Stimulated activated CD4-positive, alpha-beta T cell treated with anti-CD3 and anti-CD28 coated beads, Interleukin-15, amount 100 ng/mL, for 24 hours (primary cell): ENCODE data around the gene RGS3.
A peak's percentile ranks its signal among the peaks of the same experiment; 100 is the strongest.
"Not testable (repeated sequence)": the region's sequence is repeated elsewhere in the genome, so short reads cannot be mapped to it uniquely, and the experiment has no call there.

Source experiments
- DNase-seq: peaks from one replicate; pipeline ENCODE4 v3.0.0-alpha.2; 2020

The RGS3 gene

GRCh38 chr9:113624721-113625120 is 161.2 kb downstream of the RGS3 start:
- DNase-seq, result no peak

DNA sequence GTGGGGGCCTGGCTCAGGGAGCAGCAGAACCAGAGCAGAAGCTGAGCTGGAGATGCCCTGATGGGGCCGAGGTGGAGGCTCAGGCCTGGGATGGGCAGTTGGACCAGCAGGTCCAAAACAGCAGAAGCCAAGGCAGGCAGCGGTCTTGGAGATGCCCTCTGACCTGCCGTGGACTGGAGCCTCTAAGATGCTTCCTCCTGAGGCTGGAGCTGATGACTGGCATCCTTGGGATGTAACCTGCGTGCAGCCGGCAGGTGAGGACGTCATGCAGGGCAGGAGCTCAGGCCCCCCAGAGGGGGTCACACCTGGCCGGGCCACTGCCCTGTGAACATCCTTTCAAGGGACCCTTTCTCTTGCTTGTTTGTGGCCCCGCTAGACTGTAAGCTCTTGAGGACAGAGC is 162.0 kb downstream of the RGS3 start:
- DNase-seq, result no peak

- DNase-seq, result no peak
Measured at GRCh38 chr9:113626735-113627495, 163.4 kb downstream of the RGS3 start.

DNA sequence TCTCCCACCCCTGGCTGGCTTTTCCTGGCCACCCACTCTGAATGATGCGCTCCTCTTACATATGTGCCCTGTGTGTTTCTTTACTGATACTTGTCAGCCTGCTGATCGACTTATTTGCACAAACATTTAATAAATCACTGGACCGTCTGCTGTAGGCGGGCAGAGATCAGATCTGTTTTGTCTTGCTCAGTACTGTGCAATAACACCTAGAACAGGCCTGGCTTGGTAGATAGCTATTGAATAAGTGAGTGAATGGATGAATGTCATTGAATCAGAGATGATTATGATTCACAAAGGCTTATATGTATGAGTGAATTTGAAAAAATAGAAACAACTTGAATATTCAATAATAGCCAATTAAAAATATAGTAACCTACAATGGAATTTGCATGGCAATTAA is 165.1 kb downstream of the RGS3 start:
- DNase-seq, result no peak

GRCh38 chr9:113630386-113631136 is 167.0 kb downstream of the RGS3 start:
- DNase-seq, result no peak

GRCh38 chr9:113631137-113631765 is 167.7 kb downstream of the RGS3 start:
- DNase-seq, result no peak

- no peak for DNase-seq
Measured at GRCh38 chr9:113631871-113632665, 168.5 kb downstream of the RGS3 start.

DNA sequence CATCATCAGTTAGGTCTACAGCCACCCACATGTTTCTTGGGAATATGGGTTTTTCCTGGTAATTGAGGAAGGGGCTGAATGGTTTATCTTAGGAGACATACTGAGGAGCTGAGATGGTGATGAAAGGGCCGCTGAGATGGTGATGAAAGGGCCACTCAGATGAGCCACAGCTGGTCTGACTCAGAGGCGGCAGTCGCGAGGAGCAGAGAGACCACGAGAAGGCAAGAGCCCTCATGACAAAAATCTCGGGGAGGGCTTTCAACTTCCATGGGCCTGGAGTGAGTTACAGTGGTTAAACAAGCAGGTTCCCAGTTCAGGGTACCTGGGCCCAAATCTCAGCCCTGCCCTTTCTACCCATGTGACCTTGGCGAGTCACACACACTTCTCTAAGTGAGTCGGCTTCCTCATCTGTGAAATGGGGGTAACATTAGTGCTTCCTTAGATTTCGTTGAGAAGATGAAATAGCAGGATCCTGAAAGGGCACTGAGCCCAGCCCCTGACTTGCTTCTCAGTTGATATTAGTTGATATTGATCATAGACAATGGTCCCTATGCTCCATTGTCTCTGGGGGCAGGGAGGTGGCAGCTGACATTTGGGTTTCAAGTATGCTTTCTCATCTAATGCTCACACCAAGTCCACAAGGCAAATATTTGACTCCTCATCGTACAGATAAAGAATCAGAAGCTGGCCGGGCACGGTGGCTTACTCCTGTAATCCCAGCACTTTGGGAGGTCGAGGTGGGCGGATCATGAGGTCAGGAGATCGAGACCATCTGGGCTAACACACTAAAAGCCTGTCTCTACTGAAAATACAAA is 169.5 kb downstream of the RGS3 start:
- peak; percentile 34 for DNase-seq

DNA sequence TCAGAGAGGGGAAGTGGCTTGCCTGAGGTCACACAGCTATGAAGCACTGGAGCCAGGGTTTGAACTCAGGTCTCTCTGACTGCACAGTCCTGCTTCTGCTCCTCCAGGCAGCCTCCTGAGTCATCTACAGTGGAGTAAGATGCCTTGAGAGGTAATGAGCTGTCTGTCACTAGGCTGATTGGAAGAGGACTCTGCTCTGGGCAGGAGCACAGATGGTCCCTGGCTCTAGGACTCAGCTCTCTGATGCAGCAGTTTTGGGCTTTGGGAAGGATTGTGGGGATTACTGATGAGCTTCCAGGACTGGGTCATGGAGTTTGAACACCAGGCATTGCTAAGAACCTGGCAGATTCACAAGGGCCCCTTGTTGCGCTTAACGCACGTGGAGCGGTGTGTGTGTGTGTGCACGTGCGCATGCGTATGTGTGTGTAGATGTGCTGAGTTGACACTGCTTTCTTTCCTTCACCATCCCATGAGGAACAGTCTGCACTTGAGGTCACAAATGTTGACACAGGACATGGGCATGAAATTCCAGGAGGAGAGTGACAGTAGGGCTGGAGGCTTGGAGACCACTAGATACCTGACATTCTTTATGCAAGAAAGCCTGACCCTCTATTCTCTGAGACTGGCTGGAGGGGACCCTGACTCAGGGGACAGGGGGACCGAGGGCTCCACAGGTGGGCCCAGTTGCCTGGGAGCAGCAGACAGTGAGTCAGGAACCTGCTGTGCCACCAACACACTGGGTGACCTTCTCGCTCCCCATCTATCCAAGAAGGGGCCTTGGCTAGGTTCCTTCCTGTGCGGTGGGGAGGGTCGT is 170.5 kb downstream of the RGS3 start:
- DNase-seq, result no peak

DNA sequence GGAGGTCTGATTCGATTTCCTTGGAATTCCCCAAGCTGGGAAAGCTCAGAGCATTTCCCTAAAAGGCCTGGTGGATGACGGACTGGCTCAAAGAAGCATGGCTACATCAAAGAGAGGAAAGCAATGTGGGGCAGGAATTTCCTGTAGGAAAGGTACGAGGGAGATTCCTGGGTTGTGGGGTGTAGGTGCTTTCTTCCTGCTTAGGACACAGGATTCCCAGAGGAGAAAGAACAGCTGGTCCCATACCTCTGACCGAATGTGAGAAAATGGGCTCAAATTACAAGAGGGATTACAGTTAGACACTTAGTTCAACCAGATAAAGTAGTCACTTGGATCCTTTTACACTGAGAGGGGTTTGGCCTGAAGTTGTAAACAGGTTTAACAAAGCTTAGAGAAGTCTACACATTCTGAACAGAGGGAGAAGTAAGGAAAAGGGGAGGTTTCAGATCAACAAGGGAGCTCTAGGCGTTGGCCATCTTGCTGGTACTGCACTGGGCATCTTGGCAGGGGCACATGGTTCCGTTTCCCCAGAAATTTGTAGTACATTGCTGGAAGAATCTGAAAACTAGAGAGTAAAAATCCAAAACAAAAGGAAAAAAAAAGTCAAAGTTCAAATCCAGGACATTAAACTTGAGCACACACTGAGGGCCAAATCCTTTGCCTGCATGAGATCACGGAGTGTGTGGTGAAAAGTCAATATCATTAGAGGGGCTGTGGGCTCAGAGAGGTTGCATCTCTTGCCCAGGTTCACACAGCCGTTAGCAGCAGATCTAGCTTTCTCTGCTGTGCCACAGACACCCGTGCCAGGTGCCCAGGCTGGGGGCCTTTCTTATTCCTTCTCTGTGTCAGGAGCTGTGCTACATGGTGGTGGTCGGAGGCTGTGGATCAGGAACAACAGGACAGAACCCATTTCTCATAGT is 171.3 kb downstream of the RGS3 start:
- no peak for DNase-seq

DNA sequence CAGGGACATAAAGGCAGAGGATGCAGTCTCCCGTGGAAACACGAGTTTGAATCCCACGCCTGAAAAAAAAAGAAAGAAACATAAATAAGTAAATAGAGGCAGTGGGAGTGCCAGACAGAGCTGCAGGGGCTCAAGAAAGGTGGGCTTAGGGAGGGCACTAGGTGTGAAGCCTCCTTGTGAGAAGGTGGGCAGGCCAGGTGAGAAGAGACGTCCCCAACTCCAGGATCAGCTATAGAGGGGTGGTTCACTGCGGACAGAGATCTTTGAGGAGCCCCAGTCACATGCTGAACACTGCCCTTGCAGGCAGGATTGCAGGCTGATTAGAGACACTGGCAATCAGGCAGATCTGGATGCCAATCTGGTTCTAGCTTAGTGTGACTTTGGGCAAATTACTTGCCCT is 172.1 kb downstream of the RGS3 start:
- no peak for DNase-seq

GRCh38 chr9:113636165-113636564 is 172.6 kb downstream of the RGS3 start:
- no peak for DNase-seq

GRCh38 chr9:113636693-113637092 is 173.2 kb downstream of the RGS3 start:
- no peak for DNase-seq

DNA sequence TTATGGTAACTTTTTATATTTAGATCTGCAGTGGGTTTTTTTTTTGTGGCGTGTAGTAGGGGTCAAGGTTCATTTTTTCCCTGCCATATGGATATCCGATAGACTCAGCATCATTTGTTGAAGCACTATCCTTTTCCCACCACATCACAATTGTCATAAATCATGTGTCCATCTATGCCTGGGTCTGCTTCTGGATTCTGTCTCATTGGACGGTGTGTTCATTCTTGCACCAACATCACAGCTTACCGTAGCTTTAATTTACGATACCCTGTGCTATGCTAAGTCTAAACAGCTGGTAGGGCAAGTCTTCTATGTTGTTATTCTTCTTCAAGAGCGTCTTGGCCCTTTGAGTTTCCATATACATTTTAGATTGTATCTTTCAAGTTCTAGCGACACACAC is 175.0 kb downstream of the RGS3 start:
- DNase-seq, result no peak

DNA sequence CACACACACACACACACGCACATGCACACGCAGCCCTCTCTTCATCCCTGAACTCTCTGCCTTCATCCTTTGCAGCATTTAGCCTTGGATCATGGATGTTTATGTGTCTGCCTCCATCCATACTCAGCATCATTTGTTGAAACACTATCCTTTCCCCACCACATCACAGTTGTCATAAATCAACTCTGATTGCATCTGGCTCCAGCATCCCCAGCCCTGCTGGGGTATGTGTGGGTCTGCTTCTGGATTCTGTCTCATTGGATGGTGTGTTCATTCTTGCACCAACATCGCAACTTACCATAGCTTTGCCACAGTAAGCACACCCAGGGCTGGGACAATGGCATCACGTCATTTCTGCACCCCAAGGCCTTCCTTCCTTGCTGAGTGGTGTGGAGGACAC is 175.4 kb downstream of the RGS3 start:
- no peak for DNase-seq

DNA sequence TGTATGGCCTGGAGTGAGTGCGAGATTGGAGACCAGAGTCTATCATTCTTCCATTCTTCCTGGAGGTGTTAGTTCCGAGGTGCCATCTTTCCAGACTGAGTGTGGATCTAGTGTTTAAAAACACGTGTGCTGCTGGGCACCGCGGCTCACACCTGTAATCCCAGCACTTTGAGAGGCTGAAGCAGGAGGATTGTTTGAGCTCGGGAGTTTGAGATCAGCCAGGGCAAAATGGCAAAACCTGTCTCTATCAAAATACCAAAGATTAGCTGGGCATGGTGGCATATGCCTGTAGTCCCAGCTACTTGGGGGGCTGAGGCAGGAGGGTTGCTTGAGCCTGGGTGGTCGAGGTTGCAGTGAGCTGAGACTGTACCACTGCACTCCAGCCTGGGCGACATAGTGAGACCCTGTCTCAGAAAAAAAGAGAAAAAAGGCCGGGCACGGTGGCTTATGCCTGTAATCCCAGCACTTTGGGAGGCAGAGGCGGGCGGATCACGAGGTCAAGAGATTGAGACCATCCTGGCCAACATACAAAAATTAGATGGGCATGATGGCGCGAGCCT is 176.0 kb downstream of the RGS3 start:
- not testable (repeated sequence) for DNase-seq

- DNase-seq, result no peak
Measured at GRCh38 chr9:113640418-113640817, 176.9 kb downstream of the RGS3 start.

- DNase-seq, result no peak
Measured at GRCh38 chr9:113641100-113641885, 177.8 kb downstream of the RGS3 start.

GRCh38 chr9:113644321-113644720 is 180.8 kb downstream of the RGS3 start:
- DNase-seq, result no peak
